ENCODE results near the gene RIMBP2.
"Not testable (repeated sequence)": the region's sequence is repeated elsewhere in the genome, so short reads cannot be mapped to it uniquely, and the experiment has no call there.

Gene RIMBP2

GRCh38 chr12:130696379-130697100 lies 19.6 kb downstream of the RIMBP2 start:
- no peak for DNase-seq (ENCODE audit: low read depth in 1 of 2, low spot score in 1 of 2)
- H3K27ac ChIP-seq (replicated peaks) = no peak overlapping the region
- TF ChIP-seq GABPA (IDR thresholded peaks at IDR 0.05; ENCODE audit: low read depth) (no peak), POLR2AphosphoS5 (IDR thresholded peaks at IDR 0.05; ENCODE audit: low read depth) (no peak), SPI1 (IDR thresholded peaks at IDR 0.05; ENCODE audit: borderline replicate concordance, low read depth) (no peak)
- TF ChIP-seq, protein P1, sequence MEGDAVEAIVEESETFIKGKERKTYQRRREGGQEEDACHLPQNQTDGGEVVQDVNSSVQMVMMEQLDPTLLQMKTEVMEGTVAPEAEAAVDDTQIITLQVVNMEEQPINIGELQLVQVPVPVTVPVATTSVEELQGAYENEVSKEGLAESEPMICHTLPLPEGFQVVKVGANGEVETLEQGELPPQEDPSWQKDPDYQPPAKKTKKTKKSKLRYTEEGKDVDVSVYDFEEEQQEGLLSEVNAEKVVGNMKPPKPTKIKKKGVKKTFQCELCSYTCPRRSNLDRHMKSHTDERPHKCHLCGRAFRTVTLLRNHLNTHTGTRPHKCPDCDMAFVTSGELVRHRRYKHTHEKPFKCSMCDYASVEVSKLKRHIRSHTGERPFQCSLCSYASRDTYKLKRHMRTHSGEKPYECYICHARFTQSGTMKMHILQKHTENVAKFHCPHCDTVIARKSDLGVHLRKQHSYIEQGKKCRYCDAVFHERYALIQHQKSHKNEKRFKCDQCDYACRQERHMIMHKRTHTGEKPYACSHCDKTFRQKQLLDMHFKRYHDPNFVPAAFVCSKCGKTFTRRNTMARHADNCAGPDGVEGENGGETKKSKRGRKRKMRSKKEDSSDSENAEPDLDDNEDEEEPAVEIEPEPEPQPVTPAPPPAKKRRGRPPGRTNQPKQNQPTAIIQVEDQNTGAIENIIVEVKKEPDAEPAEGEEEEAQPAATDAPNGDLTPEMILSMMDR (IDR thresholded peaks at IDR 0.05; ENCODE audit: insufficient read depth, low read length) = no peak
- TF ChIP-seq, protein P2, sequence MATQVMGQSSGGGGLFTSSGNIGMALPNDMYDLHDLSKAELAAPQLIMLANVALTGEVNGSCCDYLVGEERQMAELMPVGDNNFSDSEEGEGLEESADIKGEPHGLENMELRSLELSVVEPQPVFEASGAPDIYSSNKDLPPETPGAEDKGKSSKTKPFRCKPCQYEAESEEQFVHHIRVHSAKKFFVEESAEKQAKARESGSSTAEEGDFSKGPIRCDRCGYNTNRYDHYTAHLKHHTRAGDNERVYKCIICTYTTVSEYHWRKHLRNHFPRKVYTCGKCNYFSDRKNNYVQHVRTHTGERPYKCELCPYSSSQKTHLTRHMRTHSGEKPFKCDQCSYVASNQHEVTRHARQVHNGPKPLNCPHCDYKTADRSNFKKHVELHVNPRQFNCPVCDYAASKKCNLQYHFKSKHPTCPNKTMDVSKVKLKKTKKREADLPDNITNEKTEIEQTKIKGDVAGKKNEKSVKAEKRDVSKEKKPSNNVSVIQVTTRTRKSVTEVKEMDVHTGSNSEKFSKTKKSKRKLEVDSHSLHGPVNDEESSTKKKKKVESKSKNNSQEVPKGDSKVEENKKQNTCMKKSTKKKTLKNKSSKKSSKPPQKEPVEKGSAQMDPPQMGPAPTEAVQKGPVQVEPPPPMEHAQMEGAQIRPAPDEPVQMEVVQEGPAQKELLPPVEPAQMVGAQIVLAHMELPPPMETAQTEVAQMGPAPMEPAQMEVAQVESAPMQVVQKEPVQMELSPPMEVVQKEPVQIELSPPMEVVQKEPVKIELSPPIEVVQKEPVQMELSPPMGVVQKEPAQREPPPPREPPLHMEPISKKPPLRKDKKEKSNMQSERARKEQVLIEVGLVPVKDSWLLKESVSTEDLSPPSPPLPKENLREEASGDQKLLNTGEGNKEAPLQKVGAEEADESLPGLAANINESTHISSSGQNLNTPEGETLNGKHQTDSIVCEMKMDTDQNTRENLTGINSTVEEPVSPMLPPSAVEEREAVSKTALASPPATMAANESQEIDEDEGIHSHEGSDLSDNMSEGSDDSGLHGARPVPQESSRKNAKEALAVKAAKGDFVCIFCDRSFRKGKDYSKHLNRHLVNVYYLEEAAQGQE (IDR thresholded peaks at IDR 0.05; ENCODE audit: insufficient replicate concordance, low read depth) = no peak
- no peaks in the 10 kb centered on the region for H3K27me3 ChIP-seq (ENCODE audit: insufficient read depth, poor library complexity, severe bottlenecking)
- no peak overlapping the region for H3K4me3 ChIP-seq (replicated peaks; ENCODE audit: insufficient read depth, low read length)

DNA sequence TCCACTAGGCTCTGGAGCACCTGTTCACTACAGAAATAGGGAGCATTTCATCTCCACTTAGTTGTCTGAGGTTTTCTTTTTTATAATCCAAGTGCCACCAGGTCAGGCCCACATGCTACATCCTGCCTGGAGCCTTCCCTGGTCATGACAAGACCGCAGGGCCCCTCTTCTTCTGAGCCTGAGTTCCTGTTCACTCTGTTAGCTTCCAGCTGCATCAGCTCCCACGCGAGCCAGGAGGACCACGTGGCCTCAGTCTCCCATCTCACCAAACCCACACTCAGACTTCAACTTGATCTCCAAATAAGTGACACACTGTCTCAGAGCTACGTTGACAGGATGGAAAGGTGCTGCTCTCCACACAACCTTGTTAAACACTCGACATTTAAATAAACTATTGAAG lies 21.0 kb downstream of the RIMBP2 start:
- Histone ChIP-seq H3K4me3 (replicated peaks; ENCODE audit: insufficient read depth, low read length) (no peak overlapping the region), H3K27me3 (ENCODE audit: insufficient read depth, poor library complexity, severe bottlenecking) (no peaks in the 10 kb centered on the region), H3K27ac (replicated peaks) (no peak overlapping the region)
- DNase-seq (ENCODE audit: low read depth in 1 of 2, low spot score in 1 of 2) = no peak
- TF ChIP-seq, protein P2 (IDR thresholded peaks at IDR 0.05; ENCODE audit: insufficient replicate concordance, low read depth) = no peak
- TF ChIP-seq SPI1 (IDR thresholded peaks at IDR 0.05; ENCODE audit: borderline replicate concordance, low read depth) (no peak), GABPA (IDR thresholded peaks at IDR 0.05; ENCODE audit: low read depth) (no peak), POLR2AphosphoS5 (IDR thresholded peaks at IDR 0.05; ENCODE audit: low read depth) (no peak)
- TF ChIP-seq, protein P1 (IDR thresholded peaks at IDR 0.05; ENCODE audit: insufficient read depth, low read length) = no peak

DNA sequence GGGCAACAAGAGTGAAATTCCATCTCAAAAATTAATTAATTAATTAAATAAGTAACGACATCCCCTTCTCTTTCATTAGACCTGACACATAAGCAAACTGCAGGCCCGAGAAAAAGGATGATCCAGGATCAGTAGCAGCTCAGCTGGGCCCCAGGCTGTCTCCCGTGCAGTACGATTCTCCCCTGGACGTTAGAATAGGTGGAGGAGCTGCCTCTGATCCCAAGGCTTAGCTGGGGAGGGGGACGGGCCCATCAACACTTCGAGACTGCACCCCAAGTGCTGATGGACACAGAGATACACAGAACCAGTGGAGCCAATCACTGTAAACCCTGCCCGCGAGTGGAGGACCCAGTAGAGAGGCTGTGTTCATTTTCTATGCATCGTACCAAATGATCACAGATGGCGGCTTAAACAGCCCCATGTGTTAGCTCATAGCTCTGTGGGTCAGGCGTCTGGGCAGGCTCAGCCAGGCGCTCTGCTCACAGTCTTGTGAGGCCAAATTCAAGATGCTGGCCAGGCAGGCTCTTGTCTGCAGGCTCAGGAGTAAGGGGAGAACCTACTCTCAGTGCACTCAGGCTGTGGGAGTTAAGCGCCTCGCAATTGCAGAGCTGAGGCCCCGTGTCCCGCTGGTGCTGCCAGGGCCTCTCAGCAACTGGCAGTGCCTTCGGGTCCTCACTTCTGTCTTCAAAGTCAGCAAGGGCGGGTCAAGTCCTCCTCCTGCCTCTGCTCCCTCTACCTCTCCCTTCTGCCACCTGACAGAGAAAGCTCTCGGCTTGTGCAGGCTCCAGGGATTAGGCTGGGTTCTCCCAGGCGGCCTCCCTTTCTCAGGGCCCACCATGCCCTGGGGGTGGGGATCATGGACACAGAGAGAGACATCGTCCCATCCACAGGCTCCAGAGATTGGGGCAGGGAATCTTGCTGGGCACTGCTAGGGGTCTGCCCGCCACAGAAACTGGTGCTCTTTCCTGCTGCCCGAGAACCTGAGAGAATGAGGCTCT lies 26.4 kb downstream of the RIMBP2 start:
- Histone ChIP-seq H3K27ac (replicated peaks) (no peak overlapping the region), H3K27me3 (ENCODE audit: insufficient read depth, poor library complexity, severe bottlenecking) (no peaks in the 10 kb centered on the region), H3K4me3 (replicated peaks; ENCODE audit: insufficient read depth, low read length) (no peak overlapping the region)
- DNase-seq (ENCODE audit: low read depth in 1 of 2, low spot score in 1 of 2) = no peak
- TF ChIP-seq, protein P1 (IDR thresholded peaks at IDR 0.05; ENCODE audit: insufficient read depth, low read length) = no peak
- TF ChIP-seq, protein P2 (IDR thresholded peaks at IDR 0.05; ENCODE audit: insufficient replicate concordance, low read depth) = no peak
- TF ChIP-seq GABPA (IDR thresholded peaks at IDR 0.05; ENCODE audit: low read depth) = no peak
- TF ChIP-seq POLR2AphosphoS5 (IDR thresholded peaks at IDR 0.05; ENCODE audit: low read depth) = no peak
- TF ChIP-seq SPI1 (IDR thresholded peaks at IDR 0.05; ENCODE audit: borderline replicate concordance, low read depth) = no peak

DNA sequence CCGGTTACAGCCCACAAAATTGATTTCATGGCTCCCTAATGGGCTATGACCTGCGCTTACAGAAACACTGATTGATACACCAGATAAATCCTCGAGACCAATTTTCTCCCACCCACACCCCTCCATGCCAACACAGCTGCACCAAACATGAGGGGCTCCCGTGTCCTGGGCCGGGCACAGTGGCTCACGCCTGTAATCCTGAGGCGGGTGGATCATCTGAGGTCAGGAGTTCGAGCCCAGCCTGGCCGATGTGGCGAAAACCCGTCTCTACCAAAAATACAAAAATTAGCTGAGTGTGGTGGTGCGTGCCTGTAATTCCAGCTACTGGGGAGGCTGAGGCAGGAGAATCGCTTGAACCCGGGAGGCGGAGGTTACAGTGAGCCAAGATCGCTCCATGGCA lies 27.1 kb downstream of the RIMBP2 start:
- not testable (repeated sequence) for H3K27ac ChIP-seq (replicated peaks); H3K27me3 ChIP-seq (ENCODE audit: insufficient read depth, poor library complexity, severe bottlenecking); H3K4me3 ChIP-seq (replicated peaks; ENCODE audit: insufficient read depth, low read length); DNase-seq (ENCODE audit: low read depth in 1 of 2, low spot score in 1 of 2)

All from HL-60 (cell line).